Fibroblast of lung (primary cell): ENCODE data around the gene HDLBP.

Experiments used
- EZH2 ChIP-seq: IDR thresholded peaks from 2 replicates; pipeline ENCODE4 v1.5.1; 2012; ENCODE audit warnings: low read length, control low read depth, mild to moderate bottlenecking; ENCODE audit errors: missing control alignments
- TF ChIP-seq, protein P1 (sequence below), 2 donors: IDR thresholded peaks in 1 of 2; conservative IDR thresholded peaks in 1 of 2; 1 replicate in 1 of 2; 2 replicates in 1 of 2; pipeline ENCODE4 v1.5.1; 2011 to 2012; ENCODE audit warnings: low read length in 2 of 2, control low read depth in 1 of 2, inconsistent platforms in 1 of 2, low read depth in 1 of 2, mild to moderate bottlenecking in 1 of 2

DNA sequence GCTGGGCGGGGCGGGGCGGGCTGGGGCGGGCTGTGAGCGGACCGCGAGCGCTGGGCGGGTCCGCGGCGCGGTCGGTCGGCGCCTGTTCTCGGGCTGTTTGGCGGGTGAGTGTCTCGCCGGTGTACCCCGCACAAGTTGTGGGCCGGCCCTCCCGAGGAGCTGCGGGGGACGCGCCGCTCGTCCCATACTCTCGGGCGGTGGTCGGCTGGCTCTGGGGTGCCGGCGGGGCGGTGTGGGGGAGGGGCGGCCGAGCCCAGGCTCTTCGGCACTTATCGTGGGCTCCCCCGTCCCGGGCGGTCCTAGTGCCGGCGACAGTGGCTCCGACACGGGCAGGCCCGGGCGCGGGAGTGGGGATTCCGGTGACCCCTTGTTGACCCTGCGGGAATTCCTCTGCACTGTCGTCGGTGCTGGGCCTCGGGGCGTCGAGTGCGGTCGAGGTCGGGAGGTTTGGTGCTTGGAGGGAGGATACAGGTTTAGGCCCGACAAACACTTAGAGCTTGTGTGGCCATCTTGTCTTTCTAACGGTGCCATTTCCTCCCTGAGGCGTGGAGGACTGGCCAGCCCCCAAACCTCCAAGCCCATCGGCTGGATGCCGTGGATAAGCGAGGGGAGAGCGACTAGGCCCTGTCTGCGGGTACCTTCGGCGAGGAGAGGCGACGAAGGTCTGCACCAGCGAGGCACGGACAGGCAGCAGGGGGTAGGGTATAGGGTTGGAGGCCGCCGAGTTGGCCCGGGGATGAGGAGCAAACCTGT is 583 bp upstream of the HDLBP start, which contains the start of gene SEPTIN2:
- TF ChIP-seq, protein P1, sequence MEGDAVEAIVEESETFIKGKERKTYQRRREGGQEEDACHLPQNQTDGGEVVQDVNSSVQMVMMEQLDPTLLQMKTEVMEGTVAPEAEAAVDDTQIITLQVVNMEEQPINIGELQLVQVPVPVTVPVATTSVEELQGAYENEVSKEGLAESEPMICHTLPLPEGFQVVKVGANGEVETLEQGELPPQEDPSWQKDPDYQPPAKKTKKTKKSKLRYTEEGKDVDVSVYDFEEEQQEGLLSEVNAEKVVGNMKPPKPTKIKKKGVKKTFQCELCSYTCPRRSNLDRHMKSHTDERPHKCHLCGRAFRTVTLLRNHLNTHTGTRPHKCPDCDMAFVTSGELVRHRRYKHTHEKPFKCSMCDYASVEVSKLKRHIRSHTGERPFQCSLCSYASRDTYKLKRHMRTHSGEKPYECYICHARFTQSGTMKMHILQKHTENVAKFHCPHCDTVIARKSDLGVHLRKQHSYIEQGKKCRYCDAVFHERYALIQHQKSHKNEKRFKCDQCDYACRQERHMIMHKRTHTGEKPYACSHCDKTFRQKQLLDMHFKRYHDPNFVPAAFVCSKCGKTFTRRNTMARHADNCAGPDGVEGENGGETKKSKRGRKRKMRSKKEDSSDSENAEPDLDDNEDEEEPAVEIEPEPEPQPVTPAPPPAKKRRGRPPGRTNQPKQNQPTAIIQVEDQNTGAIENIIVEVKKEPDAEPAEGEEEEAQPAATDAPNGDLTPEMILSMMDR (conservative IDR thresholded peaks at IDR 0.05 in 1 of 2, IDR thresholded peaks at IDR 0.05 in 1 of 2; ENCODE audit: low read depth in 1 of 2, low read length in 2 of 2), result no peak
- no peak for TF ChIP-seq EZH2
